ENCODE results near the gene ENPP3.

ENPP3 gene

GRCh38 chr6:131728296-131728939 lies 91.3 kb downstream of the ENPP3 start:
- Histone ChIP-seq H3K9ac (ENCODE audit: low read depth, low read length, poor library complexity) (no peak overlapping the region), H3K4me3 (ENCODE audit: low read length in 2 of 2) (no peak overlapping the region), H3K79me1 (ENCODE audit: low read depth, low read length) (no peaks in the 10 kb centered on the region), H2AK5ac (ENCODE audit: low read depth, low read length) (no peak overlapping the region), H3K4me2 (ENCODE audit: insufficient read depth, low read length, poor library complexity, severe bottlenecking) (no peak overlapping the region), H3K4ac (ENCODE audit: low read length) (no peak overlapping the region), H3K36me3 (replicated peaks in 1 of 2; ENCODE audit: control insufficient read depth in 2 of 2, insufficient read depth in 2 of 2, low read length in 2 of 2) (no peaks in the 10 kb centered on the region), H4K91ac (ENCODE audit: low read depth, low read length, poor library complexity) (no peak overlapping the region), H4K8ac (ENCODE audit: low read depth, low read length) (no peak overlapping the region), H2BK5ac (ENCODE audit: low read length) (no peak overlapping the region), H3K18ac (ENCODE audit: low read length) (no peak overlapping the region), H3K27me3 (ENCODE audit: control insufficient read depth in 3 of 3, insufficient read depth in 3 of 3, low read depth in 1 of 3, low read length in 3 of 3) (no peaks in the 10 kb centered on the region), H3K9me3 (replicated peaks in 1 of 2; ENCODE audit: control insufficient read depth in 2 of 2, insufficient read depth in 1 of 2, low read depth in 1 of 2, low read length in 2 of 2) (no peaks in the 10 kb centered on the region), H2BK12ac (ENCODE audit: low read length) (no peak overlapping the region), H3K23ac (ENCODE audit: low read depth, low read length, poor library complexity) (no peak overlapping the region), H3K4me1 (ENCODE audit: control insufficient read depth in 2 of 2, insufficient read depth in 1 of 2, low read depth in 1 of 2, low read length in 2 of 2) (peaks cover 0 to 2% of the 10 kb centered on the region in 2 donors), H3K14ac (ENCODE audit: low read length) (no peak overlapping the region), H2BK15ac (ENCODE audit: low read length) (no peak overlapping the region), H2BK120ac (ENCODE audit: low read depth, low read length) (no peak overlapping the region), H2AFZ (ENCODE audit: low read length) (no peak overlapping the region), H3K27ac (replicated peaks; ENCODE audit: low read length) (no peak overlapping the region)
- DNase-seq (ENCODE audit: low spot score), result no peak
- WGBS, 2 donors (ENCODE audit: extremely low coverage in 2 of 2, insufficient read length in 2 of 2, insufficient replicate concordance in 1 of 2), result no CpG with 5 or more reads among the region's 3 CpGs

GRCh38 chr6:131729550-131729949 lies 92.4 kb downstream of the ENPP3 start:
- Histone ChIP-seq H2BK5ac (ENCODE audit: low read length) (no peak overlapping the region), H3K18ac (ENCODE audit: low read length) (no peak overlapping the region), H3K9ac (ENCODE audit: low read depth, low read length, poor library complexity) (no peak overlapping the region), H3K4me2 (ENCODE audit: insufficient read depth, low read length, poor library complexity, severe bottlenecking) (no peak overlapping the region), H3K23ac (ENCODE audit: low read depth, low read length, poor library complexity) (no peak overlapping the region), H3K14ac (ENCODE audit: low read length) (no peak overlapping the region), H2BK120ac (ENCODE audit: low read depth, low read length) (no peak overlapping the region), H3K9me3 (replicated peaks in 1 of 2; ENCODE audit: control insufficient read depth in 2 of 2, insufficient read depth in 1 of 2, low read depth in 1 of 2, low read length in 2 of 2) (no peaks in the 10 kb centered on the region), H4K8ac (ENCODE audit: low read depth, low read length) (no peak overlapping the region), H2AK5ac (ENCODE audit: low read depth, low read length) (no peak overlapping the region), H4K91ac (ENCODE audit: low read depth, low read length, poor library complexity) (no peak overlapping the region), H3K27ac (replicated peaks; ENCODE audit: low read length) (no peak overlapping the region), H3K36me3 (replicated peaks in 1 of 2; ENCODE audit: control insufficient read depth in 2 of 2, insufficient read depth in 2 of 2, low read length in 2 of 2) (no peaks in the 10 kb centered on the region), H3K4me1 (ENCODE audit: control insufficient read depth in 2 of 2, insufficient read depth in 1 of 2, low read depth in 1 of 2, low read length in 2 of 2) (peaks cover 0 to 2% of the 10 kb centered on the region in 2 donors), H3K79me1 (ENCODE audit: low read depth, low read length) (no peaks in the 10 kb centered on the region), H3K4me3 (ENCODE audit: low read length in 2 of 2) (no peak overlapping the region), H2AFZ (ENCODE audit: low read length) (no peak overlapping the region), H3K4ac (ENCODE audit: low read length) (no peak overlapping the region), H3K27me3 (ENCODE audit: control insufficient read depth in 3 of 3, insufficient read depth in 3 of 3, low read depth in 1 of 3, low read length in 3 of 3) (no peaks in the 10 kb centered on the region), H2BK12ac (ENCODE audit: low read length) (no peak overlapping the region), H2BK15ac (ENCODE audit: low read length) (no peak overlapping the region)
- WGBS, 2 donors (ENCODE audit: extremely low coverage in 2 of 2, insufficient read length in 2 of 2, insufficient replicate concordance in 1 of 2), result no CpG with 5 or more reads among the region's 4 CpGs
- DNase-seq (ENCODE audit: low spot score), result no peak

GRCh38 chr6:131730264-131730663 lies 93.2 kb downstream of the ENPP3 start:
- Histone ChIP-seq H3K27ac (replicated peaks; ENCODE audit: low read length) (no peak overlapping the region), H2AK5ac (ENCODE audit: low read depth, low read length) (no peak overlapping the region), H3K23ac (ENCODE audit: low read depth, low read length, poor library complexity) (no peak overlapping the region), H3K4me3 (ENCODE audit: low read length in 2 of 2) (no peak overlapping the region), H3K9ac (ENCODE audit: low read depth, low read length, poor library complexity) (no peak overlapping the region), H3K4me1 (ENCODE audit: control insufficient read depth in 2 of 2, insufficient read depth in 1 of 2, low read depth in 1 of 2, low read length in 2 of 2) (peaks cover 0 to 2% of the 10 kb centered on the region in 2 donors), H2BK5ac (ENCODE audit: low read length) (no peak overlapping the region), H2BK120ac (ENCODE audit: low read depth, low read length) (no peak overlapping the region), H4K91ac (ENCODE audit: low read depth, low read length, poor library complexity) (no peak overlapping the region), H3K18ac (ENCODE audit: low read length) (no peak overlapping the region), H2BK15ac (ENCODE audit: low read length) (no peak overlapping the region), H3K4me2 (ENCODE audit: insufficient read depth, low read length, poor library complexity, severe bottlenecking) (no peak overlapping the region), H3K4ac (ENCODE audit: low read length) (no peak overlapping the region), H3K36me3 (replicated peaks in 1 of 2; ENCODE audit: control insufficient read depth in 2 of 2, insufficient read depth in 2 of 2, low read length in 2 of 2) (no peaks in the 10 kb centered on the region), H3K14ac (ENCODE audit: low read length) (no peak overlapping the region), H3K9me3 (replicated peaks in 1 of 2; ENCODE audit: control insufficient read depth in 2 of 2, insufficient read depth in 1 of 2, low read depth in 1 of 2, low read length in 2 of 2) (no peaks in the 10 kb centered on the region), H4K8ac (ENCODE audit: low read depth, low read length) (no peak overlapping the region), H2BK12ac (ENCODE audit: low read length) (no peak overlapping the region), H3K27me3 (ENCODE audit: control insufficient read depth in 3 of 3, insufficient read depth in 3 of 3, low read depth in 1 of 3, low read length in 3 of 3) (no peaks in the 10 kb centered on the region), H3K79me1 (ENCODE audit: low read depth, low read length) (no peaks in the 10 kb centered on the region), H2AFZ (ENCODE audit: low read length) (no peak overlapping the region)
- no CpG with 5 or more reads among the region's 5 CpGs for WGBS, 2 donors (ENCODE audit: extremely low coverage in 2 of 2, insufficient read length in 2 of 2, insufficient replicate concordance in 1 of 2)
- DNase-seq (ENCODE audit: low spot score), result no peak

- Histone ChIP-seq H3K79me1 (ENCODE audit: low read depth, low read length) (no peaks in the 10 kb centered on the region), H4K8ac (ENCODE audit: low read depth, low read length) (no peak overlapping the region), H3K27me3 (ENCODE audit: control insufficient read depth in 3 of 3, insufficient read depth in 3 of 3, low read depth in 1 of 3, low read length in 3 of 3) (no peaks in the 10 kb centered on the region), H3K36me3 (replicated peaks in 1 of 2; ENCODE audit: control insufficient read depth in 2 of 2, insufficient read depth in 2 of 2, low read length in 2 of 2) (no peaks in the 10 kb centered on the region), H2BK5ac (ENCODE audit: low read length) (no peak overlapping the region), H2BK15ac (ENCODE audit: low read length) (no peak overlapping the region), H3K4me3 (ENCODE audit: low read length in 2 of 2) (no peak overlapping the region), H2BK120ac (ENCODE audit: low read depth, low read length) (no peak overlapping the region), H3K18ac (ENCODE audit: low read length) (no peak overlapping the region), H4K91ac (ENCODE audit: low read depth, low read length, poor library complexity) (no peak overlapping the region), H3K14ac (ENCODE audit: low read length) (no peak overlapping the region), H3K9me3 (replicated peaks in 1 of 2; ENCODE audit: control insufficient read depth in 2 of 2, insufficient read depth in 1 of 2, low read depth in 1 of 2, low read length in 2 of 2) (no peaks in the 10 kb centered on the region), H3K27ac (replicated peaks; ENCODE audit: low read length) (no peak overlapping the region), H3K4ac (ENCODE audit: low read length) (no peak overlapping the region), H3K9ac (ENCODE audit: low read depth, low read length, poor library complexity) (no peak overlapping the region), H2AK5ac (ENCODE audit: low read depth, low read length) (no peak overlapping the region), H3K4me2 (ENCODE audit: insufficient read depth, low read length, poor library complexity, severe bottlenecking) (no peak overlapping the region), H3K4me1 (ENCODE audit: control insufficient read depth in 2 of 2, insufficient read depth in 1 of 2, low read depth in 1 of 2, low read length in 2 of 2) (peaks cover 0 to 2% of the 10 kb centered on the region in 2 donors), H3K23ac (ENCODE audit: low read depth, low read length, poor library complexity) (no peak overlapping the region), H2AFZ (ENCODE audit: low read length) (no peak overlapping the region), H2BK12ac (ENCODE audit: low read length) (no peak overlapping the region)
- no peak for DNase-seq (ENCODE audit: low spot score)
These were observed 94.1 kb downstream of the ENPP3 start for GRCh38 chr6:131731224-131731623.

Data from neuronal stem cell (in vitro differentiated cells).